DMS153 (cell line): ENCODE measurements around the gene SPIB.
"Not testable (repeated sequence)": the region's sequence is repeated elsewhere in the genome, so short reads cannot be mapped to it uniquely, and the experiment has no call there.

Source experiments
- DNase-seq: peaks from one replicate; lab custom pipeline; 2025; lab: John Stamatoyannopoulos, UW

SPIB gene

DNA sequence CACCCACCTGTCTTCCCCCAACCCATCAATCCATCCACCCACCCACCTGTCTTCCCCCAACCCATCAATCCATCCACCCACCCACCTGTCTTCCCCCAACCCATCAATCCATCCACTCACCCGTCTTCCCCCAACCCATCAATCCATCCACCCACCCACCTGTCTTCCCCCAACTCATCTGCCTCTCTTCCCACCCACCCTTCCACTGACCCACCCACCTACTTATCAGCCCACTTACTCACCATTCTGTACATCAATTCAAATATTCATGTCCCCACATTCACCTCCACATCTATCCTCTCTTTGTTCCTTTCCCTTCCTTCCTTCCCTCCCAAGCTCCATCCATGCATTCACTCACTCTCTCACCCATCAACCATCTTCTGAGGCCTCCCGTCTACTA, 20.4 kb downstream of the SPIB start:
- not testable (repeated sequence) for DNase-seq

DNA sequence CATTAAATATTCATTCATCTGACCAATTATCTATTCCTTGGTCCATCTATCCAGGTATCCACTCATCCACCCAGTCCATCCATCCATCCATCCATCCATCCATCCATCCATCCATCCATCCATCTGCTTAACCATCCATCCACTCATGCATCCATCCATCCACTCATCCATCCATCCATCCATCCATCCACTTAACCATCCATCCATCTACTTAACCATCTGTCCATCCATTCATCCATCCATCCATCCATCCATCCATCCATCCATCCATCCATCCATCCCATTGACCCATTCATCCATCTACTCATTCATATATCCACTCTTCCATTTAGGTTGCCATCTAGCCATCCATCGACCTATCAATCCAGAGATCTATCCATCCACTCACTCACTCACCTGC, 25.3 kb downstream of the SPIB start:
- no peak for DNase-seq

DNA sequence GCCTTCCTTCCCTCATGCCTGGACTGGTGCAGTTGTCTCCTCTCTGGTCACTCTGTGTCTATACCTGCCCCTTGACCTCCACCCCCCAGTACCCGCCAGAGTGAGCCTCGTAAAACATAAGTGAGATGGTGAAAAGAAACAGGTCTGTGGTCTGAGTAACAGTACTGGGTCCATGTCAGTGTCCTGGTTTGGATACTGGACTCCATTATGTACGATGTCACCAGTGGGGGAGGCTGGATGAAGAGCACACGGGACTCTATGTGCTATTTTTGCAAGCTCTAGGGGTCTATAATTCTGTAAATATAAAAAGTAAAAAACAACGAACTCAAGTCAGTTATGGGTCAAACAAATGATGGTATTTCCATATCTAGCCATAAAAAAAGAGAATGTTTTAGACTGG, 28.3 kb downstream of the SPIB start:
- no peak for DNase-seq

DNA sequence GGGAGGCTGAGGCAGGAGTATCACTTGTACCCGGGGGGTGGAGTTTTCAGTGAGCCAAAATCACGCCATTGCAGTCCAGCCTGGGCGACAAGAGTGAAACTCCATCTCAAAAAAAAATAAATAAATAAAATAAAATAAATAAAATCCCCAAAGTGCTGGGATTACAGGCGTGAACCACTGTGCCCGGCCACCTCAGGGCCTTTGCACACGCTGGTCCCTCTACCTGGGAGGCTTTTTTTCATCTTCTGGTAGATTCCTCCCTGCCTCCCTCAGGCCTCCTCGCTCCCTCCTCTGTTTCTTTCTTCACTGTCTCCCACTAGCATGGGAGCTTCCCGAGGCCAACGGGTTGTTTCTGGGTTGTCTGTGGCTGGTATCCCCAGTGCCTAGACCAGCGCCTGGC, 29.0 kb downstream of the SPIB start:
- no peak for DNase-seq

DNA sequence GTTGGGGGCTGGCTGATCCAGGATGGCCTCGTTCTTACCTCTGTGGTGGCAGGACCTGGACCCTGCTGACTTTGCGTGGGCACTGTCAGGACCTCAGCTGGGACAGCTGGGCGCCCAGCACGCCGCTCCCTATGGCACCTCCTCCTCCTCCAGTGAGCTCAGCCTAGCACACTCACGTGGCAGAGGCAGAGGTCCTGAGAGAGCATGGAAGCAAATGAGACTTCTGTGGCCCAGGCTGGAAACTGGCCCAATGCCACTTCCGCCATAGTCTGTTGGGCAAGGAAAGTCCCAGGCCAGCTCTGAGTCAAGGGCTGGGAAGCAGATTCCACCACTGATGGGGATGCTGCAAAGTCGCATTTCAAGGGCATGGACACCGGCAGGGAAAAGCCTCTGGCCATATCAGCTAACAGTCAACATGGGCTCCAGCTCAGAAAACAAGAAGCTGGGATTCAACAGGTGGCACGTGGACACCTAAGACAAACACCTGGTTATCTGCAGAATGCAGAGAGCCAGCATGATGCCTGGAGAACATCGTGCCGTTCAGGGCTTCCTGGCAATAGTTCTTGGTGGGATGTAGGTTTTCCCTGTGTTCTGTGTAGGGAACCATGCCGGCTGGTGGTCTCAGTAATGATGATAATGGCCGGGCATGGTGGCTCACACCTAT, 30.6 kb downstream of the SPIB start:
- DNase-seq: no peak

DNA sequence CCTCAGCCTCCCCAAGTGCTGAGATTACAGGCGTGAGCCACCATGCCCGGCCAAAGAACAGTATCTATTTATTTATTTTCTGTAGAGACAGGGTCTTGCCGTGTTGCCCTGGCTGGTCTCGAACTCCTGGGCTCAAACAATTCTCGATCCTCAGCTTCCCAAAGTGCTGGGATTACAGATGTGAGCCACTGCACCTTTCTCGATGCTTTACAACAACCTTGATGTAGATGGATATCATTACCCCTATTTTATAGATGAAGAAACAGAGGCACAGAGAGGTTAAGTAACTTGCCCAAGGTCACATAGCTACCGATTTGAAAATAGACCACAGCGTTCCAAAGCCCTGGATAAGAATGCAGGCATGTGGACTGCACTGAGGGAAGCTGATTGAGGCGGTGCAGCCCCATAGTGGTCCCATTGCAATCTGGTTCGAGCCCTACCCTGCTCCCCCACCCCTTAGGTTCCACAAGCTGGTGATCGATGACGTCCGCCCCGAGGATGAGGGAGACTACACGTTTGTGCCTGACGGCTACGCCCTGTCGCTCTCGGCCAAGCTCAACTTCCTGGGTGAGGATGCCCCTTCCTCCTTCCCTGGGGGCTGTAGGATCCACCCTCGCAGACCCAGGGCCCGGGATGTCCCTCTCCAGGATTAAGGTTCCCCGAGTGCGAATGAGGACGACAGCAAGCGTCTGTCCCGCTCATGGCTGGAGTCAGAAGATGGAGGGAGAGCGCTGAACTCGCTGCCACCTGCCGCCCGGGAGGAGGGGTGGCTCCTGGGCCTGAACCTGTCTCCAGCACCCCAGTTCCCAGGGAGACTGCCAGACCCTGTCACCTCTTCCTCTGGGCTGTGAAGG, 31.9 kb downstream of the SPIB start:
- no peak for DNase-seq

DNA sequence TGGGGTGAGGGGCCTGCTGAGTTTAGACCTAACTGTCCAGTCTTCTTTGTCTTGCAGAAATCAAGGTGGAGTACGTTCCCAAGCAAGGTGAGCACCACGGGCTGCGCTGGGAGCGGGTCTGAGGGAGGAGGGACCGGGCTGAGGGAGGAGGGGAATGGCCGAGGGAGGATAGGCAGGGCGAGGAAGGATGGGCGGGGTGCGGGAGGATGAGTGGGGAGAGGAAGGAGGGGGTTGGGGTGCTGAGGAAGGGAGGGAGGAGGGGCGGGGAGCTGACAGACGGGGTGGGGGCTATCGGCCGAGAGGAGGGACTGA, 32.4 kb downstream of the SPIB start:
- DNase-seq: no peak

DNA sequence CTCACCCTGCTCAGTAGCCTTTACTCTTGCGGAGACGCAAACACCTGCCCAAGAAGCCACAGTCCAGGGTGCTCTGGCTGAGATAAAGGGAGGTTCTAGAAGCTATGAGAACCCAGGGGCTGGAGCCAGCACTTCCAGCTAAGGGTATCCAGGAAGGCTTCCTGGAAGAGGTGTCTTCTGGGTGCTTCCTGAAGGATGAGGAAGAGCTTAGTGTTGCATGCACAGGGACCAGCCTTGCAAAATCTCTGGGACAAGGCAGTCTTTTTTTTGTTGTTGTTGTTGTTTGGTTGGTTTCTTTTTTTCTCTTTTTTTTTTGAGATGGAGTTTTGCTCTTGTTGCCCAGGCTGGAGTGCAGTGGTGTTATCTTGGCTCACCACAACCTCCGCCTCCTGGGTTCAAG, 34.5 kb downstream of the SPIB start:
- DNase-seq: no peak

DNA sequence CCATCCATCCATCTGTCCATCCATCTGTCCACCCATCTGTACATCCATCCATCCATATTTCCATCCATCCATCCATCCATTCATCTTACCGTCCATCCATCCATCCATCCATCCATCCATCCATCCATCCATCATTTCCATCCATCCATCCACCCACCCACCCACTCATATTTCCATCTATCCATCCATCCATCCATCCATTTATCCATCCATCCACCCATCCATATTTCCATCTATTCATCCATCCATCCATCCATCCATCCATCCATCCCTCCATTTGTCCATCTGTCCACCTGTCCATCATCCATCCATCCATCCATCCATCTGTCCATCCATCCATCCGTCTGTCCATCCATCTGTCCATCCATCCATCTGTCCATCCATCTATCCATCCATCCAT, 37.3 kb downstream of the SPIB start:
- DNase-seq: no peak

DNA sequence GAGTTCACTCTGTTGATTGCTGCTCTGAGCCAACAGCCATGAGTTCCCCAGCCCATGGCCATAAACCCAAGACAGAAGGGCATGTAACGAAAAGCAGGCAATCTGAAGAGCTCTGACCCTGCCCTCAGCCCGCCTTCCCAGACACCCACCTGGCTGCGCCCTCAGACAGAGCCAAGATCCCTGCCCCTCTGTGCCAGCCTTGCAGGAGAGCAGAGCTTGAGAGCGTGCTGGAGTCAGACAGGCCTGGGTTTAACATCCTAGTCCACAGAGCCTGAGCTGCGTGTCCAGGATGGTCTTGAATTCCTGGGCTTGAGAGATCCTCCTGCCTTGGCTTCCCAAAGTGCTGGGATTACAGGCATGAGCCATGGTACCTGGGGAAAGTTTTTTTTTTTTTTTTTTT, 38.6 kb downstream of the SPIB start:
- no peak for DNase-seq

DNA sequence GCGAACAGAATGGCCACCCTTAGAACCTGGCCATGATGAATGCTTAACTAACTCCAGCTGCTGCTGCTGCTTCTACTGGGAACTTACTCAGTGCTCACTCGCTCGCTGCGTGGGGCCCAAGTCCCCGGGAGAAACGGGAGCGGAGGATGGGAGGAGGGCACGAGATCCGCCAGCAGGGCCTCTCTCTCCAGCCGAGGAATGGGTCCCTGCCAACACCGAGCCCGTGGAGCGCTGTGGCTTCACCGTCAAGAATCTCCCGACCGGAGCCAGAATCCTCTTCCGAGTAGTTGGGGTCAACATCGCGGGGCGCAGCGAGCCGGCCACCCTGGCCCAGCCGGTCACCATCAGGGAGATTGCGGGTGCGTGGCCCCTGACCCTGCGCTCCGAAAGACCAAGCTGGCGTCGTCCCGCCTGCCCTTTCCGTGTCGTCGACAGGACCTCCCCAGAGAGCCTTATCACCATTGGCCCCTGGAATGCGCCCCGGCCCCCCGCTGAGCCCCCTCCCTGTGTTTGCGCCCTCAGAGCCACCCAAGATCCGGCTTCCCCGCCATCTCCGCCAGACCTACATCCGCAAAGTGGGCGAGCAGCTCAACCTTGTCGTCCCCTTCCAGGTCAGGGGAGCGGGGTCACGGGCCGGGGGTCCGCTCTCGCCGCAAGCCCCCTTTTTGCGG, 39.8 kb downstream of the SPIB start:
- no peak for DNase-seq

DNA sequence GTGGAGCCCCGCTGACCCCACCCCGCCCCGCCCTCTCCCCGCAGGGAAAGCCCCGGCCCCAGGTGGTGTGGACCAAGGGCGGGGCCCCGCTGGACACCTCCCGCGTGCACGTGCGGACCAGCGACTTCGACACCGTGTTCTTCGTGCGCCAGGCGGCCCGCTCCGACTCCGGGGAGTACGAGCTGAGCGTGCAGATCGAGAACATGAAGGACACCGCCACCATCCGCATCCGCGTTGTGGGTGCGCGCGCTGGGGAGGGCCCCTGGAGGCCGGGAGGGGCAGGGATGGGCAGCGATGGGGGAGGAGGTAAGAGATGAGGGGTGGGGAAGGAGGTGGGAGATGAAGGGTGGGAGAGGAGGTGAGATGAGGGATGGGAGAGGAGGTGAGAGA, 40.3 kb downstream of the SPIB start:
- DNase-seq: no peak

DNA sequence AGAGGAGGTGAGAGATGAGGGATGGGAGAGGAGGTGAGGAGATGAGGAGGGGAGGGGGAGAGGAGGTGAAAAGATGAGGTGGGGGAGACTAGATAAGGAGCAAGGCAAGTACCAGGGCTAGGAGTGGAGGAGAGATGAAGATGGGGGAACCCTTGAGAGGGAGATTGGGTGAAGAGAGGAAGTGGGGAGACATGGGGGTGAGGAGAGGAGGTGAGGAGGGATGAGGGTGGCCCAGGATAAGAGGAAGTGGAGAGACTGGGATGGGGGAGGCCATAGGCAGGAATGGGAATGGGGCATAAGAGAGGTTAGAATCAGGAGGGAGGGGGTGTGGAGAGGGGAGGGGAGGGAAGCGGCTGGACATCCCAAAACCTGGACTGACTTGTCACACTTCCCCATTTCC, 40.9 kb downstream of the SPIB start:
- DNase-seq: no peak

DNA sequence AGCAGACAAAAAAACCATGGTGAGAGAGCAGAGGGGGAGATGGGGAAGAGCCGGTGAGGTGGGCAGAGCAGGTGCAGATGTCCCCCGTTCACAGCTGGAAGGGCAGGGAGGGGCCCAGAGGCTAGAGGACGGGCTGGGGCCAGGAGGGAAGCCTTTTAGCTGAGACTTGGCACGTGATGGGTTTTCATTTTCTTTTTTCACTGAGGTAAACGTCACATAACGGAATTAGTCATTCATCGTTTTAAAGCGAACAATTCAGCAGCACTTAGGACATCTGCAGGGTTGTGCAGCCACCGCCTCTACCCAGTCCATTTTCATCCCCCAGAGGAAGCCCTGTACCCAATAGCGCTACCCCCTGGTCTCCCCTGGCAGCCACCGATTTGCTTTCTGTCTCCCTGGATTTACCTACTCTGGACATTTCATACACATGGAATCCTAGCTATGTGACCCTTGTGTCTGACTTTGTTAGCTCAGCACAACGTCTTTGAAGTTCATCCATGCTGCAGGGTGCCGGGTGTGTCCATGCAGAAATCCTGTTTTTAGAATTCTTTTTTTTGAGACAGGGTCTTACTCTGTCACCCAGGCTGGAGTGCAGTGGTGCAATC, 41.5 kb downstream of the SPIB start:
- no peak for DNase-seq

DNA sequence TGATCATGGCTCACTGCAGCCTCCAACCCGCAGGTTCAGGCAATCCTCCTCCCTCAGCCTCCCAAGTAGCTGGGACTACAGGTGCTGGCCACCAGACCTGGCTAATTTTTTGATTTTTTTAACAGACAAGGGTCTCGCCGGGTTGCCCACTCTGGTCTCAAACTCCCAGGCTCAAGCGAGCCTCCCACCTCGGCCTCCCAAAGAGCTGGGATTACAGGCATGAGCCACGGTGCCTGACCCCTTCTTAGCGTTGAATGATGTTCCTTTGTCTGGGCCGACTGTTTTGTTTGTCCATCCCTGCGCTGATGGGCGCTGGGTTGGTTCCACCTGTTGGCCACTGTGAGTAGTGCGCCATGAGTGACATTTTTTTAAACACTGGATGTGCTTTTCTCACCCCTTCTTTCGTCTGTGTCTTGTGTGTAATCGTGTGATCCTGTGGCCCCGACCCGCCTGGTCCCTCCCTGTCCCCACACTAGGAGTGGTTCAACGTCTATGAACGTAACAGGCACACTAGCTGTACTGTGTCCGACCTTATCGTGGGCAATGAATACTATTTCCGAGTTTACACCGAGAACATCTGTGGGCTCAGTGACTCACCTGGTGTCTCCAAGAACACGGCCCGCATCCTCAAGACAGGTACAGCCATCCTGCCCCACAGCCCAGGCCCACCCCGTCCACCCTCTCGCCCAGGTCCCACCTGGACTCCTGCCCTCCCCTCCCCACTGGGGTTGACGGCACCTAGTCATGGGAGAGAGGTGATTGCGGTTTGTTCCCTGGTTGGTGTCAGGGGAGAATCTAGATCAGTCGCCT, 42.5 kb downstream of the SPIB start:
- DNase-seq: peak; percentile 53

DNA sequence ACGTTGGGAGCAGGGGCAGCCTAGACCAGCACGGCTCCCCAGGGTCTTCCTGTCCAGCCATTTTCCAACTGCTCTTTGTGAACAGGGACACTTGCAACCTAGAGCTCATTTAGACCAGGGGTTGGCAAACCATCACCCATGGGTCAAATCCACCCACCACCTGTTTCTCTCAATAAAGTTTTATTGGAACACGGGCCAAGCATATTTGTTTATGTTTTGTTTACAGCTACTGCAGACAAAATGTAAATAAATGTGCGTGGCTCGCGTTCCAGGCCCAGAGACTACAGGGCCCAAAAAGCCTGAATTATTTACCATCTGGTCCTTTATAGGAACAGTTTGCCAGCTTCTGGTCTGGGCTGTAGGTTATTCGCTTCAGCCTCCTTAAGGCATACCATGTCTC, 44.2 kb downstream of the SPIB start:
- no peak for DNase-seq

DNA sequence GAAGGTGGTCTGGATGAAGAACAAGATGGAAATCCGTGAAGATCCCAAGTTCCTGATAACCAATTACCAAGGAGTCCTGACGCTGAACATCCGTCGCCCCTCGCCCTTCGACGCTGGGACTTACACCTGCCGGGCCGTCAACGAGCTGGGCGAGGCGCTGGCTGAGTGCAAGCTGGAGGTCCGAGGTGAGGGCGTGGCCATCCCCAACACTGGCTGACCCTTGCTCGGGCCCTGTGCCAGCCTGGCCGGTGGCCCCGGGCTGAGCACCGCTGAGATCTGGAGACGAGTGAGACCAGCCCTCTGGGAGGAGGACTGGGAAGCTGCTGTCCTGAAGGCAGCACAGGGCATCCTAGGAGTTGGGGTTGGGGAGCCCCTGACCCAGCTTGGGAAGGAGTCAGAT, 45.6 kb downstream of the SPIB start:
- DNase-seq: no peak

DNA sequence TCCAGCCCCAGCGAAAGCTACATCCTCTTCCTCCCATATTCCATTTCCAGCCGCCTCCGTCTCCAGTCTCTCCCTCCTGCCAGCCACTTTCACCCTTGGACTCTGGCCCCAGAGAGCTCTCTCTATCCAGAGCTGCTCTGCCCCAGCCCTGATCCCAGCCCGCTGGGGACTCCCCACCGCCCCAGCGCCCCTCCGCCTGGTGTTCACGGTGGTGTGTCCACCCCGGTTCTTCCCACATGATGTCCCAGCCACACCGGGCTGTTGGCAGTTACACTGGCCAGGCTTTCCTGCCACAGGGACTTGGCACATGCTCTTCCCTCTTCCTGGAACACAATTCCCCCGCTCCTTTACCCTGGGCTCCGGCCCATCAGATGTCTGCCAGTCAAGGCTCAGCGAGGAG, 46.3 kb downstream of the SPIB start:
- no peak for DNase-seq

DNA sequence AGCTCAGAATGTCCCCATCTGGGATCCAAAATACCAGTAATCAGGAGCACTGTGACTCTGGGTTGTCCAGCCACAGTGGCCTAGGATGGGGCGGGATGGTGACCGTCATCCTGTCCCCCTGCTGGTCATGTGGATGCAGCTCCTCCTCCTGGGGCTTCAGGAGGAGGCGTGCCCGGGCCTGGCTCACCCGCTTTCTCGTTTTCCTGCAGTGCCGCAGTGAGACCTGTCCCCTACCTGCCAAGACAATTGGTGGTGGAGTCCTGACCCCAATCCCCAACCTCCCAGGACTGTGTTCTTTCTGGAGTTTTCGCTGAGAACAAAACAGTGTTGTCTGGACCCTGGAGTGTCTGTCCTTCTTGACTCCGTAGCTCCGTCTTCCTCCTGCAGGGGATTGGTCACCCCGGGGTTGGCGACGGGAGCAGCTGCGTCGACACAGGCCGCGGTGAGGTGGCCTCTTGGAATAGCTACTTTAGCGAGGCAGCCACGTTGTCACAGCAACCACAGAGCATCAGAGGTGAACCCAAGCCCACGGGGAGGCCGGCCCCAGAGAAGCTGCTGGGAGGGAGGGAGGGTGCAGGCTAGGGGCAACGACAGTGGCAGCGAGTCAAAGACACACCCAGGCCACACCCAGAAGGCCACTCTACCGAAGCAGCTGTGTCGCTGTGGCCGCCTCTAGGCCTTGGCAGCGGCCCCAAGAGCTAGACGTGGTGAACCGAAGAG, 47.4 kb downstream of the SPIB start:
- peak; percentile 71 for DNase-seq

DNA sequence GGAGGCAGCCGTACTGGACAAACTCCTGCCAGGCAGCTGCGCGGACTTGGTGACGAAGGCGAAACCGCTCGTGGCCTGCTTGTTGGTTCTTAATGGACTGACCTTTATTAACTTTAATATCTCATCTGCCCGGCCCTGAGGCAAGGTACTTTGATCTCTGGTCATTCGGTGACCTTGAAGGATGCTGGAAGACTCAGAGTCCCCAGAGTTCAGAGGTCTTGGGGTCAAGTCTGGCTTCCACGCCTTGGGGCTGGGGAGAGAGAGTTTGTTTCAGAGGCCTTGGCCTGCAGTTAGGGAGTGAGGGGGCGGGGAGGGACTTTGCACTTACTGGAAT, 47.9 kb downstream of the SPIB start:
- no peak for DNase-seq

DNA sequence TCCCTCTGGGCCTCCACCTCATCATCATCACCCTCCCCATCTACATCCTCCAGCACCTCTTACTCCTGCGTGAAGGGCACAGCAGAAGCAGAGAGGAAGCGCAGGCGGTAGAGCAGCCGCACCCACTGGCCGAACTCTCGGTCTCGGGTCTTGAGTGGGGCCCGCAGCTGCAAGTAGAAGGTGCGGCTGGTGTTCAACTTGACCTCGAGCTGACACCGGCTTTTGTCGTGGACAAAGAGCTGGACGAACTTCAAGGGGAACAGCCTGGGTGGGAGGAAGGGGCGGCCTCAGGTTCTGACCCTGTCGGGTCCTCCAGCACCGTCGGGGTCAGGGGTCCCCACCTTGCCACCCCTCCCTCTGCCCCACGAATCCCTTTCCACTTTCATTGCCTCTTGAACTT, 48.8 kb downstream of the SPIB start:
- DNase-seq: no peak

DNA sequence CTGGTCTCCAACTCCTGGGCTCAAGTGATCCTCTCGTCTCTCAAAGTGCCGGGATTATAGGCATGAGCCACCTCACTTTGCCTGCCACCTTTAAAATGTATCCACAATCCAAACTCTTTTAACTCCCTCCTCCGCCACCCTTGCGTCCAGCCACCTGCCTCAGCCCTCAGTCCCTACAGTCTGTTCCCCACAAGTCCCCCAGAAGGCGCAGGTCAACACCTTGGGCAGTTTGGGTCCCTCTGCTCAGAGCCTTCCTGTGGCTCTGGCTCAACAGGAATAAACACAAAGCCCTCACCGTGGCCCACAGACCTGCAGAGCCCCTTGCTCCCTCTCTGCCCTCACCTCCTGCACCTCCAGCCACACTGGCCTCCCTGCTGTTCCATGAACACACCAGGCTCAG, 50.1 kb downstream of the SPIB start:
- no peak for DNase-seq
